Measurements from ENCODE around the gene RNF182.

The RNF182 gene

GRCh38 chr6:14026831-14027539 is 102.2 kb downstream of the RNF182 start:
- Histone ChIP-seq H3K9me3 (ENCODE audit: control insufficient read depth, insufficient read depth, low read length) (no peaks in the 10 kb centered on the region), H3K27ac (ENCODE audit: low read depth, low read length) (no peak overlapping the region), H3K9me2 (replicated peaks; ENCODE audit: control insufficient read depth, low read length) (no peaks in the 10 kb centered on the region), H3K79me2 (ENCODE audit: control insufficient read depth, low read length) (no peaks in the 10 kb centered on the region), H4K20me1 (ENCODE audit: control insufficient read depth, insufficient read depth, low read depth, low read length) (no peaks in the 10 kb centered on the region), H3K4me1 (ENCODE audit: control insufficient read depth, low read length) (peaks cover 5% of the 10 kb centered on the region), H3F3A (ENCODE audit: control insufficient read depth, insufficient read depth) (no peaks in the 10 kb centered on the region), H3K27me3 (ENCODE audit: control insufficient read depth, low read length) (peaks cover 28% of the 10 kb centered on the region), H3K36me3 (ENCODE audit: control insufficient read depth, low read length) (no peaks in the 10 kb centered on the region), H3K4me3 (ENCODE audit: low read length) (no peak overlapping the region), H3K4me2 (ENCODE audit: low read length) (no peak overlapping the region)
- no peak for TF ChIP-seq EZH2phosphoT487 (IDR thresholded peaks at IDR 0.05; ENCODE audit: borderline replicate concordance, low read length)
- no peak for TF ChIP-seq CTCF (IDR thresholded peaks at IDR 0.05; ENCODE audit: low read depth, low read length, poor library complexity, severe bottlenecking)

DNA sequence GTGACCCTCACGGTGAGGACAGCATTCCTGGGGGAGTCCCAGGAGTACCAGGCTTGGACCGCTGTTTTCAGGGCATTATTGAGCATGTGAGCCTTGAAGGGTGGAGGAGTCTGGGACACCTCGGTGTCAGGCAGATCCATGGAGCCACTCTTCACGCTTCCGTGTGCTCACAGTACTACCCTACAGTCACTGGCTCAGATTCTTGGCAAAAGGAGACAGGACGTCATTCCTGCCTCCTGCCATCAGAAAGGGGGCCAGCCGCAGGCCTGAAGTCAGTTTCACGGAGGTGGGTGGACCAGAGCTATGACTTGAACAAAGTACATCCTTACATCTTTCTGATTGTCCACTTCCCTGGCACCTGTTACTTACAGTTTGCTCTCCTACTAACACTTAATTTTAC is 103.9 kb downstream of the RNF182 start:
- H3K36me3 ChIP-seq (ENCODE audit: control insufficient read depth, low read length) = no peaks in the 10 kb centered on the region
- no peak overlapping the region for H3K27ac ChIP-seq (ENCODE audit: low read depth, low read length)
- peaks cover 5% of the 10 kb centered on the region for H3K4me1 ChIP-seq (ENCODE audit: control insufficient read depth, low read length)
- no peak overlapping the region for H3K4me3 ChIP-seq (ENCODE audit: low read length)
- H3K27me3 ChIP-seq (ENCODE audit: control insufficient read depth, low read length) = peaks cover 28% of the 10 kb centered on the region
- H3K9me2 ChIP-seq (replicated peaks; ENCODE audit: control insufficient read depth, low read length) = no peaks in the 10 kb centered on the region
- H3F3A ChIP-seq (ENCODE audit: control insufficient read depth, insufficient read depth) = no peaks in the 10 kb centered on the region
- no peak for TF ChIP-seq CTCF (IDR thresholded peaks at IDR 0.05; ENCODE audit: low read depth, low read length, poor library complexity, severe bottlenecking)
- TF ChIP-seq EZH2phosphoT487 (IDR thresholded peaks at IDR 0.05; ENCODE audit: borderline replicate concordance, low read length) = no peak
- no peaks in the 10 kb centered on the region for H3K79me2 ChIP-seq (ENCODE audit: control insufficient read depth, low read length)
- H3K4me2 ChIP-seq (ENCODE audit: low read length) = no peak overlapping the region
- H4K20me1 ChIP-seq (ENCODE audit: control insufficient read depth, insufficient read depth, low read depth, low read length) = no peaks in the 10 kb centered on the region
- H3K9me3 ChIP-seq (ENCODE audit: control insufficient read depth, insufficient read depth, low read length) = no peaks in the 10 kb centered on the region

DNA sequence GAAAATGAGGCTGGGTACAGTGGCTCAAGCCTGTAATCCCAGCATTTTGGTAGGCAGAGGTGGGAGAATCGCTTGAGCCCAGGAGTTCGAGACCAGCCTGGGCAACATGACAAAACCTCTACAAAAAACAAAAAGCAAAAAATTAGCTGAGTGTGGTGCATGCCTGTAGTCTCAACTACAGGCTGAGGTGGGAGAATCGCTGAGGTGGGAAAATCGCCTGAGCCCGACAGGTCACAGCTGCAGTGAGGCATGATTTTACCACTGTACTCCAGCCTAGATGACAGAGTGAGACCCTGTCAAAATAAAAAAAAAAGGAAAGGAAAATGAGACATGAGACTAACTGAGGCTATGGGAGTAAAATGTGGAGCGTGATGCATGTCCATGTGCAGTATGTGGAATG is 104.9 kb downstream of the RNF182 start:
- no peaks in the 10 kb centered on the region for H4K20me1 ChIP-seq (ENCODE audit: control insufficient read depth, insufficient read depth, low read depth, low read length)
- H3K36me3 ChIP-seq (ENCODE audit: control insufficient read depth, low read length) = no peaks in the 10 kb centered on the region
- TF ChIP-seq CTCF (IDR thresholded peaks at IDR 0.05; ENCODE audit: low read depth, low read length, poor library complexity, severe bottlenecking) = no peak
- TF ChIP-seq EZH2phosphoT487 (IDR thresholded peaks at IDR 0.05; ENCODE audit: borderline replicate concordance, low read length) = no peak
- H3K4me3 ChIP-seq (ENCODE audit: low read length) = no peak overlapping the region
- no peaks in the 10 kb centered on the region for H3K79me2 ChIP-seq (ENCODE audit: control insufficient read depth, low read length)
- peaks cover 33% of the 10 kb centered on the region for H3K27me3 ChIP-seq (ENCODE audit: control insufficient read depth, low read length)
- no peaks in the 10 kb centered on the region for H3K9me3 ChIP-seq (ENCODE audit: control insufficient read depth, insufficient read depth, low read length)
- H3F3A ChIP-seq (ENCODE audit: control insufficient read depth, insufficient read depth) = no peaks in the 10 kb centered on the region
- H3K9me2 ChIP-seq (replicated peaks; ENCODE audit: control insufficient read depth, low read length) = no peaks in the 10 kb centered on the region
- no peak overlapping the region for H3K27ac ChIP-seq (ENCODE audit: low read depth, low read length)
- peaks cover 5% of the 10 kb centered on the region for H3K4me1 ChIP-seq (ENCODE audit: control insufficient read depth, low read length)
- no peak overlapping the region for H3K4me2 ChIP-seq (ENCODE audit: low read length)

Data from DOHH2 (cell line).